T-cell (primary cell): Measurements from ENCODE around the gene TMEM131L. TPM values are rescaled to one million over a fixed set of nuclear protein-coding genes. Genes with fewer than 3 reads are reported as not detected.

ENCODE experiments used
- ATAC-seq, 4 experiments: fragments of 200-7000 bp in 3 of 4; fragments of 150-1000 bp in 1 of 4; cut with Tn5 transposase; replicated peaks in 1 of 4; 1 replicate in 3 of 4; 2 replicates in 1 of 4; pipeline ENCODE4 v1.10.0; 2021; ENCODE audit warnings: moderate library complexity in 3 of 4, mild to moderate bottlenecking in 2 of 4, moderate number of reproducible peaks in 1 of 4
- CTCF ChIA-PET, 2 donors: fragments of 300-600 bp; sonication (Branson Sonifier 250); formaldehyde crosslinking; loops; one replicate each; lab custom pipeline; 2022; ENCODE audit warnings: antibody characterized with exemption in 2 of 2; lab: Charles Lee
- POLR2A ChIA-PET, 2 donors: fragments of 300-600 bp; sonication (Branson Sonifier 250); formaldehyde crosslinking; loops; one replicate each; lab custom pipeline; 2022; ENCODE audit warnings: antibody characterized with exemption in 2 of 2; lab: Charles Lee
- DNase-seq, 35 experiments: peaks; one replicate each; pipeline versions ENCODE4 v3.0.0 to v3.0.0-alpha.2; 2013 to 2023
- H3K27ac ChIP-seq: one replicate; pipeline ENCODE4 v1.5.1; 2013; ENCODE audit warnings: low read length
- H3K27me3 ChIP-seq, 2 experiments: replicated peaks in 1 of 2; 1 replicate in 1 of 2; 2 replicates in 1 of 2; pipeline versions ENCODE4 v1.6.1 to v1.7.0; 2013; ENCODE audit warnings: low read length in 1 of 2, mixed read lengths in 1 of 2; ENCODE audit not compliant: control insufficient read depth in 2 of 2, insufficient read depth in 2 of 2; ENCODE audit errors: extremely low read depth in 1 of 2
- H3K36me3 ChIP-seq, 2 donors: 1 replicate in 1 of 2; 2 replicates in 1 of 2; pipeline versions ENCODE4 v1.6.1 to v1.7.0; 2013; ENCODE audit warnings: low read length in 1 of 2; ENCODE audit not compliant: control insufficient read depth in 2 of 2, insufficient read depth in 1 of 2; ENCODE audit errors: extremely low read depth in 1 of 2
- H3K4me1 ChIP-seq, 2 experiments: 1 replicate in 1 of 2; 2 replicates in 1 of 2; pipeline versions ENCODE4 v1.6.1 to v1.7.0; 2013; ENCODE audit warnings: low read length in 2 of 2, mixed read lengths in 1 of 2; ENCODE audit not compliant: insufficient read depth in 2 of 2, control insufficient read depth in 1 of 2; ENCODE audit errors: extremely low read depth in 1 of 2
- H3K4me3 ChIP-seq, 2 donors: 1 replicate in 1 of 2; 2 replicates in 1 of 2; pipeline versions ENCODE4 v1.5.1 to v1.7.0; 2013; ENCODE audit warnings: mild to moderate bottlenecking in 2 of 2, low read length in 1 of 2, moderate library complexity in 1 of 2; ENCODE audit not compliant: control insufficient read depth in 1 of 2; ENCODE audit errors: extremely low read depth in 1 of 2
- H3K9me3 ChIP-seq: 2 replicates; pipeline ENCODE4 v1.7.0; 2013
- H3K27ac Mint-ChIP-seq, 2 donors: one replicate each; pipeline ENCODE4 v1.8.0; 2020 to 2021; ENCODE audit warnings: mild to moderate bottlenecking in 2 of 2, mixed read lengths in 2 of 2
- H3K27me3 Mint-ChIP-seq, 2 donors: one replicate each; pipeline ENCODE4 v1.8.0; 2021 to 2022; ENCODE audit warnings: mixed read lengths in 2 of 2
- H3K36me3 Mint-ChIP-seq: one replicate; pipeline ENCODE4 v1.8.0; 2021; ENCODE audit warnings: mixed read lengths
- H3K4me1 Mint-ChIP-seq, 3 donors: one replicate each; pipeline ENCODE4 v1.8.0; 2020 to 2022; ENCODE audit warnings: mixed read lengths in 3 of 3, mild to moderate bottlenecking in 1 of 3
- H3K4me3 Mint-ChIP-seq, 3 donors: one replicate each; pipeline ENCODE4 v1.8.0; 2020 to 2022; ENCODE audit warnings: mild to moderate bottlenecking in 3 of 3, mixed read lengths in 3 of 3, moderate library complexity in 3 of 3
- H3K9me3 Mint-ChIP-seq, 3 donors: one replicate each; pipeline ENCODE4 v1.8.0; 2020 to 2022; ENCODE audit warnings: mixed read lengths in 3 of 3
- whole genome bisulfite sequencing: methylation state at CpG from one replicate; pipeline ENCODE4 v1.1.5; 2013; ENCODE audit warnings: missing lambda C conversion rate; ENCODE audit not compliant: insufficient coverage; 5-methylcytosine and 5-hydroxymethylcytosine counted together
- total RNA-seq, 35 experiments: library from RNA in 6 of 35; stranded (reverse) in 6 of 35; fragments of 120-200 nt in 1 of 35; gene quantifications; one replicate each; pipeline versions ENCODE4 v1.2.1 to v1.2.4 and lab custom pipeline; 2013 to 2026

TMEM131L gene
- total RNA-seq, 5 donors from 2014 or later (not counting 1 experiment from before 2014, with no cell fraction given): 60.7 to 115 (median 72.6) TPM

DNA sequence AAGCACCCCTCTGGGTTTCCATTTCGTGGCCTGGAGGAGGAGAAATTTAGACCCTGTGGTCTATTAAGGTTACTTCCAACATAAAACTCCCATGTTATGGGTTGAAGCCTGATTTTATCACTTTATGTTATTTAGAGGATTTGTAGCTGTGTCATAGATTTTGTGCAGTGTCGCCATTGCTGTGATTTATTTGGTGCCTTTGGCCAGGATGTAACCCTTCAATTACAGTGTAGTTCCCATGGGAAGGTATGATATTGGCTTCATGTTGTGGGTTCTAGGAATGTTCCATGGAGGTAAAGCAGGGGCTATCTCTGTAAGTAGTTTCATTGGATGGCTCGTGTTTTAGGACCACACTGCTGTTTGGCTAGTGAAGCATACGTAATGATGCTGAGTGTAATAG, 58.5 kb downstream of the TMEM131L start:
- DNase-seq: no peak
- Histone ChIP-seq H3K4me1 (peaks cover 85 to 89% of the 10 kb centered on the region in 2 experiments), H3K4me3 (peak overlapping the region in 1 of 2 donors; percentile 15), H3K36me3 (no peaks in the 10 kb centered on the region), H3K9me3 (no peaks in the 10 kb centered on the region), H3K27ac (peak overlapping the region; percentile 65), H3K27me3 (no peaks in the 10 kb centered on the region)
- Mint-ChIP-seq H3K27ac (peak overlapping the region; percentile 92 to 93), H3K4me1 (peaks cover 96 to 99% (median 97%) of the 10 kb centered on the region in 3 donors), H3K9me3 (no peaks in the 10 kb centered on the region), H3K4me3 (peak overlapping the region in 1 of 3 donors; percentile 82), H3K36me3 (peaks cover 15% of the 10 kb centered on the region), H3K27me3 (no peaks in the 10 kb centered on the region)
- ChIA-PET CTCF (interaction anchor here (1.1 to 1.6 kb wide), 3 partner anchors 10 to 44 kb away, joined by 3 to 6 read pairs (median 3); no protein-coding TSS in a partner anchor), POLR2A (interaction anchor here in 1 of 2 donors (0.6 to 0.9 kb wide), 4 partner anchors 11 to 95 kb away, joined by 3 to 4 read pairs (median 4); no protein-coding TSS in a partner anchor)
- ATAC-seq: no peak
- 88% methylated on average over 3 of the region's 4 CpGs for WGBS

DNA sequence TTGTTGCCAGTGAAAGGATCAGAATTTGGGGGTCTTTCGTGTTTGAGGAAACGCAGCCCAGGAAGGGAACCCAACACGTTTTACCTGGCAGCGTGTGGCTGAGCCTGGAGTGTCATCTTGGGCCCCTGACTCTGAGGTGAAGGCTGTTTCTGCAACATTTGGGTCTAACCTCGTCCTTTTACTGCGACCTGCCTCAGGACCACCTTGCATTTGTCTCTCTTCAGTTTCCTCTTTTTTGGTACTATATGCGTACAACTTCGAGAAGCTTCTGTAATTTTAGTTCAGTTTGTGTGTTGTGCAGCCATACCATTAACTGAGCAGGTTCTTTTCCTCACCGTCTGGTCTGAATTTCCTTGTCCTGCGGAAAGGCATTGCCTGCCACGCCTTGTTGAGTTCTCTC, 61.5 kb downstream of the TMEM131L start:
- H3K9me3 ChIP-seq: no peaks in the 10 kb centered on the region
- no peak for ATAC-seq
- POLR2A ChIA-PET: no interaction called here
- no peaks in the 10 kb centered on the region for H3K27me3 ChIP-seq
- no peak for DNase-seq
- no peaks in the 10 kb centered on the region for H3K9me3 Mint-ChIP-seq
- peak overlapping the region in 1 of 2 donors; percentile 33 for H3K4me3 ChIP-seq
- peak overlapping the region; percentile 92 for H3K27ac Mint-ChIP-seq
- WGBS: 88% methylated on average over 5 of the region's 11 CpGs
- H3K36me3 Mint-ChIP-seq: peaks cover 17% of the 10 kb centered on the region
- no peaks in the 10 kb centered on the region for H3K27me3 Mint-ChIP-seq
- H3K4me3 Mint-ChIP-seq: peak overlapping the region in 2 of 3 donors; percentile 15 to 82
- peak overlapping the region; percentile 78 for H3K27ac ChIP-seq
- H3K36me3 ChIP-seq: no peaks in the 10 kb centered on the region
- CTCF ChIA-PET: interaction anchor here (1.2 to 1.7 kb wide), 2 partner anchors 34 to 59 kb away, joined by 3 to 4 read pairs; no protein-coding TSS in a partner anchor
- peaks cover 94 to 99% (median 96%) of the 10 kb centered on the region in 3 donors for H3K4me1 Mint-ChIP-seq
- peaks cover 85 to 93% of the 10 kb centered on the region in 2 experiments for H3K4me1 ChIP-seq

DNA sequence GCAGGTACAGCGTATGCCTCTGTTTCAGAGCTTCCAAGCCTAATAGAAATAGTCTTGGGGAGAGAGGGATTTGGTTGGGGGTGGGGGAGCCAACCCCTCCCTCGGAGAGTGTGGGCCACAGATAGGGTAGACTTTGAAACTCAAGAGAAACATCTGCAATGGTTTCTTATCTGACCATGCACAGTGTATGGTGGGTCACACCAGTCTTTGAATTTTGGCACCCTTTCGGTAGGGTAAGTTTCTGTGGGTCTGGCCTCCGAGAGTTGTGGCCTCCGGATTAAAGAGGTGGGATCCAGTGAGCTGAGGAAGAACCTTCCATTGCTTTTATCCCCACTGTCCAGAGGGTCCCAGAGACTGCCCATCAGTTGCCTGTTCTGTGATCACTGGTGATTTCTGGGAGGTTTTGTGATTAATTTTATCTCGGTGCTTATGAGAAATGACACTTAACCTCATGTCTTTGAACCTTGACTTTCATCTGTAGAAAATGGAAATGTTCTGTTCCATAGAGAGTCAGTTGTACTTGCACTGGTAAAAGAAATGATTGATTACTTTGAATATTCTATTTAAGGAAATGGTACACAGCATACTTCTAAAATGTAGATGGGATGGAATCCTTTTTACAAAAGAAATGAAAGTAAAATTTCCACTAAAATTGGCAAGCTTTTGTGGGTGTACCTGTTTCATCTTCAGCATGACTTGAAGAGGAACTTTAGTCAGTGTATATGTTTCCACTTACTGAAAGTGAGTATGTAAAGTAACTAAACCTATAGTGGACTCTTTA, 62.7 kb downstream of the TMEM131L start:
- Mint-ChIP-seq H3K4me3 (peak overlapping the region; percentile 64 to 82 (median 71)), H3K27me3 (no peaks in the 10 kb centered on the region), H3K9me3 (no peaks in the 10 kb centered on the region), H3K4me1 (peaks cover 94 to 99% (median 96%) of the 10 kb centered on the region in 3 donors), H3K27ac (peak overlapping the region; percentile 92), H3K36me3 (peaks cover 17% of the 10 kb centered on the region)
- H3K36me3 ChIP-seq: peaks cover 0 to 5% of the 10 kb centered on the region in 2 donors
- peak overlapping the region; percentile 78 for H3K27ac ChIP-seq
- POLR2A ChIA-PET: no interaction called here
- DNase-seq: no peak
- ATAC-seq: peak in 3 of 4 experiments; percentile 2 to 37 (median 20)
- peak overlapping the region in 1 of 2 donors; percentile 42 for H3K4me3 ChIP-seq
- CTCF ChIA-PET: interaction anchor here in 1 of 2 donors (1.7 kb wide), 1 partner anchor 60 kb away, joined by 3 read pairs; no protein-coding TSS in a partner anchor
- 33% methylated on average over 2 of the region's 6 CpGs for WGBS
- H3K4me1 ChIP-seq: peaks cover 83 to 89% of the 10 kb centered on the region in 2 experiments
- no peaks in the 10 kb centered on the region for H3K9me3 ChIP-seq
- H3K27me3 ChIP-seq: no peaks in the 10 kb centered on the region

DNA sequence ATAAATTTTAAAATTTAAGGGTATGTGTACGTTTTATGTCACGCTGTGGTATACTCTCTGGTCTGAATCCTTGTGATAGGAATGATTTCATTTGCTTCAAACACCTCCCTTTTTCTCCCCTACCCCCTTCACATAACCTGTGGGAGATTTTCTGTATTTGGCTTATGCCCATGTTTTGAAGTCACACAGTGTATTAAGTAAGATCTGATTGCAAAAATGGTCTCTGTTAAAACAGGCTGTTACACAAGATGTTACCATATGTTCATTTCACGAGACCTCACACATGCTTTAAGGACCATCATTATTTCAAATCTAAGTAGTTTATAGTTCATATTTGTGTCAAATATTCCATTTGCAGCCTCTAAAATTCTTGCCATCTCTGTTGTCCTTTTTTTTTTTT, 63.5 kb downstream of the TMEM131L start:
- no peaks in the 10 kb centered on the region for H3K27me3 ChIP-seq
- CTCF ChIA-PET: no interaction called here
- Mint-ChIP-seq H3K4me3 (peak overlapping the region; percentile 64 to 82 (median 71)), H3K4me1 (peaks cover 93 to 99% (median 93%) of the 10 kb centered on the region in 3 donors), H3K27me3 (no peaks in the 10 kb centered on the region), H3K27ac (peak overlapping the region; percentile 92), H3K36me3 (peaks cover 18% of the 10 kb centered on the region), H3K9me3 (no peaks in the 10 kb centered on the region)
- H3K4me3 ChIP-seq: no peak overlapping the region
- no CpG with 5 or more reads among the region's 3 CpGs for WGBS
- H3K36me3 ChIP-seq: peaks cover 0 to 6% of the 10 kb centered on the region in 2 donors
- H3K9me3 ChIP-seq: no peaks in the 10 kb centered on the region
- ATAC-seq (no peak), DNase-seq (no peak)
- peaks cover 80 to 86% of the 10 kb centered on the region in 2 experiments for H3K4me1 ChIP-seq
- POLR2A ChIA-PET: no interaction called here
- H3K27ac ChIP-seq: peak overlapping the region; percentile 78

DNA sequence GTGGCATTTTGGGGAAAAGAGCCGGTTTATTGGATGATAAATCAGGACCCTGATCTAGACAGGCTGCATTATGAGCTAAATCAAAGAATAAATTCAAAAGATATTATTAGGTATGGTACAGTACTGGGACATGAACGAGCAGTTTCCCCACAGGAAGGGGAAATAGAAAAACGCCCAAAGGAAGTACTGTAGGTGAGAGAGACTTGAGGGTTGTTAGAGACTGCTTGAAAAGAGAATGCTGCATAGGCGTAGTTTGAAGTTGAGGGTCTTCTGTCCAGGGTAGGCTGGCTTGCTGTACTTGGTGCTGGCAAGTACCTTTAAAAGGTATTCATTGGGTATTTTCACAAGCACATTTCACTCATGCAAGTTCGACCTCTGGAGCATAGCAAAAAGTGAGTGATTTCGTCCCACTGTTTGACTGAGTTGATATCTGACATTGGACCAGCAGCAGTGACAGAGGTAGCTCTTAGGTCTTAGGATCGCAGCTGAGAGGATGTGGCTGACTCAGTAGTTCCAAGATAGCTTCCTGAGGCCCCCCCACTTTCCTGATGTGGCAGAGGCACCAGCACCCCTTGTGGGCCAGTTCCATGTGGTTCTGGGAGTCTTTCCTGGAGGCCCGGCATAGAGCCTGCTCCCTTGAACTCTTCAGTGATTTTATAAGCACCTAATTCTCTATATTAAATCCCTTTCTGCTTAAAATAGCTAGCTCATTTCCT, 64.3 kb downstream of the TMEM131L start:
- Mint-ChIP-seq H3K27me3 (no peaks in the 10 kb centered on the region), H3K4me1 (peaks cover 93 to 99% (median 94%) of the 10 kb centered on the region in 3 donors), H3K4me3 (peak overlapping the region; percentile 64 to 82 (median 71)), H3K27ac (peak overlapping the region; percentile 92), H3K36me3 (peaks cover 24% of the 10 kb centered on the region), H3K9me3 (no peaks in the 10 kb centered on the region)
- WGBS: 4% methylated on average over 5 of the region's 8 CpGs
- CTCF ChIA-PET: interaction anchor here (0.9 to 1.7 kb wide), 6 partner anchors 8 to 98 kb away, joined by 3 to 4 read pairs (median 4); partner anchors contain the start of gene TMEM131L (in 1 of the 2)
- H3K27me3 ChIP-seq: no peaks in the 10 kb centered on the region
- H3K36me3 ChIP-seq: peaks cover 0 to 10% of the 10 kb centered on the region in 2 donors
- ATAC-seq (peak; percentile 69 to 78 (median 72)), DNase-seq (peak in 4 of 35 experiments; percentile 12 to 50 (median 22))
- peak overlapping the region; percentile 29 to 30 for H3K4me3 ChIP-seq
- peak overlapping the region; percentile 78 for H3K27ac ChIP-seq
- no peaks in the 10 kb centered on the region for H3K9me3 ChIP-seq
- H3K4me1 ChIP-seq: peaks cover 80 to 83% of the 10 kb centered on the region in 2 experiments
- POLR2A ChIA-PET: interaction anchor here (0.7 to 1.2 kb wide), 3 partner anchors 35 to 96 kb away, joined by 3 read pairs; no protein-coding TSS in a partner anchor
